ENCODE measurements around the gene JAG2.

Gene JAG2

GRCh38 chr14:105138551-105139111 lies 29.9 kb downstream of the JAG2 start:
- Mint-ChIP-seq H3K4me3 (no peak overlapping the region), H3K27ac (no peak overlapping the region), H3K27me3 (ENCODE audit: low read depth) (no peaks in the 10 kb centered on the region), H3K9me3 (peaks cover 6% of the 10 kb centered on the region), H3K4me1 (no peaks in the 10 kb centered on the region), H3K36me3 (ENCODE audit: low read depth) (peaks cover 7% of the 10 kb centered on the region)
- TF ChIP-seq CTCF (IDR thresholded peaks at IDR 0.05; ENCODE audit: unreplicated experiment in 3 of 3): no peak

GRCh38 chr14:105138021-105138541 lies 30.5 kb downstream of the JAG2 start:
- Mint-ChIP-seq H3K27me3 (ENCODE audit: low read depth) (no peaks in the 10 kb centered on the region), H3K4me1 (no peaks in the 10 kb centered on the region), H3K9me3 (peaks cover 9% of the 10 kb centered on the region), H3K4me3 (no peak overlapping the region), H3K27ac (no peak overlapping the region), H3K36me3 (ENCODE audit: low read depth) (peaks cover 7% of the 10 kb centered on the region)
- TF ChIP-seq CTCF (IDR thresholded peaks at IDR 0.05; ENCODE audit: unreplicated experiment in 3 of 3): no peak

GRCh38 chr14:105137481-105138020 lies 31.0 kb downstream of the JAG2 start:
- TF ChIP-seq CTCF (IDR thresholded peaks at IDR 0.05; ENCODE audit: unreplicated experiment in 3 of 3): no peak
- Mint-ChIP-seq H3K4me3 (no peak overlapping the region), H3K27ac (no peak overlapping the region), H3K27me3 (ENCODE audit: low read depth) (no peaks in the 10 kb centered on the region), H3K9me3 (peaks cover 13% of the 10 kb centered on the region), H3K36me3 (ENCODE audit: low read depth) (peaks cover 7% of the 10 kb centered on the region), H3K4me1 (no peaks in the 10 kb centered on the region)

- no peak overlapping the region for H3K4me3 Mint-ChIP-seq
- TF ChIP-seq CTCF (IDR thresholded peaks at IDR 0.05; ENCODE audit: unreplicated experiment in 3 of 3): no peak
- no peaks in the 10 kb centered on the region for H3K27me3 Mint-ChIP-seq (ENCODE audit: low read depth)
- peaks cover 4% of the 10 kb centered on the region for H3K36me3 Mint-ChIP-seq (ENCODE audit: low read depth)
- no peak overlapping the region for H3K27ac Mint-ChIP-seq
- H3K4me1 Mint-ChIP-seq: no peaks in the 10 kb centered on the region
- H3K9me3 Mint-ChIP-seq: peaks cover 11% of the 10 kb centered on the region
Observed at GRCh38 chr14:105136401-105137322, 31.9 kb downstream of the JAG2 start.

- Mint-ChIP-seq H3K27me3 (ENCODE audit: low read depth) (no peaks in the 10 kb centered on the region), H3K9me3 (peaks cover 11% of the 10 kb centered on the region), H3K4me3 (no peak overlapping the region), H3K36me3 (ENCODE audit: low read depth) (peaks cover under 1% of the 10 kb centered on the region), H3K27ac (no peak overlapping the region), H3K4me1 (no peaks in the 10 kb centered on the region)
- no peak for TF ChIP-seq CTCF (IDR thresholded peaks at IDR 0.05; ENCODE audit: unreplicated experiment in 3 of 3)
Observed at GRCh38 chr14:105135700-105136395, 32.7 kb downstream of the JAG2 start.

Measured in nephron (organoid).